ENCODE measurements around the gene FAT4.

Gene FAT4

GRCh38 chr4:125316791-125317524 is 2.2 kb downstream of the FAT4 start:
- DNase-seq (ENCODE audit: low spot score) = no peak

GRCh38 chr4:125317525-125317877 is 2.7 kb downstream of the FAT4 start:
- DNase-seq (ENCODE audit: low spot score) = no peak

GRCh38 chr4:125319311-125319710 is 4.6 kb downstream of the FAT4 start:
- no peak for DNase-seq (ENCODE audit: low spot score)

GRCh38 chr4:125321709-125322365 is 7.1 kb downstream of the FAT4 start:
- DNase-seq (ENCODE audit: low spot score) = no peak

GRCh38 chr4:125322366-125322730 is 7.6 kb downstream of the FAT4 start:
- DNase-seq (ENCODE audit: low spot score) = no peak

DNA sequence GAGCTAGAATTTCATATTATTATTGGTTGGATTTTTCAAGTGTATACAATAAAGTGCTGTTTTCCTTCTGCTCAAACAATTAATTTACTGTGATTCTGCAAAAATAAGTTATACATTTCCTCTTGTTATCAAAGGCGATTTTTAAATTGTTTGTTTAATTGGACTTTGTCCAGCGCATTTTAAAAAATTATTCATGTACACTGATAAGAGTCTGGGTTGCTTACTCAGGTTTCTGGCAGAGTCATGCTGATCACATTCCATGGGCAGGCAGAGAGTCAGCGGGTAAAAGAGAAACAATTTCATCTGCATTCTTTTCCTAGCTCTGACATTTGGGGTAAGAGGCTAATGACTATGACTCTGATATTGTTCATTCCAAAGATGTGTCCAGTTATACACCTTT is 8.9 kb downstream of the FAT4 start:
- DNase-seq (ENCODE audit: low spot score) = no peak

DNA sequence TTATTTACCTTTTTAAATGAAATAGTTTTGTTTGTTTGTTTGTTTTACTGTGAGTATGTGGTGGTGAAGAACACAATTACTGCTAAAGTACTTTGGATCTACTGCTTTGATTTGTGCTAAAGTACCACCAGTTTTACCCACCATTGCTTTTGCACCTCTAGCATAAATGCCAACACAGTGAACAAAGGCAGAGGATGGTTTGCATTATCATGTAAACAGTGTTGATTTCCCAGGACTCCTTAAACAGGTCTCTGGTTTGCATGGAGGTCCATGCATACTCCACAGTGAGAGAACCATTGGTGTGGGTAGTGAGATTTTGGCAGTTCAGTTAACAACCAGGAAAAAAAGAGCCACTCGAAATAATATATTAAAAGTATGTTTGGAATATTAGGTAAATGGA is 11.0 kb downstream of the FAT4 start:
- no peak for DNase-seq (ENCODE audit: low spot score)

DNA sequence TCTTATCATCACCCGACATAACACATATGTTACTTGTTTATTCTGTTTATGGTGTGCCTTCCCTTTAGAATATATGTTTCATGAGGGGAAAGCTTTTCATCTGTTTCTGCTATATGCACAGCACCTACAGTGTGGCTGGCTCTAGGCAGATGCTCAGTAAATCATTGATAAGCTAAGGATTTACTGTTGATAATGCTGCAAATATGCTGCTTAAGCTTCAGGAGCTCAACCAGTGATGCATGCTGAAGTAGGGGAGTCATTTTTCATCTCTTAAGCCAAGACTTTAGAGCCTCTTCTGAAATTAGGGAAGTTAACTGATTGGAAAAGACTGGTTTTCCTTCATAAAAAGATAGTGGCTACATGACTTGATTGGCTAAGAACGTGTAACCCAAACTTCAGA is 16.4 kb downstream of the FAT4 start:
- no peak for DNase-seq (ENCODE audit: low spot score)

DNA sequence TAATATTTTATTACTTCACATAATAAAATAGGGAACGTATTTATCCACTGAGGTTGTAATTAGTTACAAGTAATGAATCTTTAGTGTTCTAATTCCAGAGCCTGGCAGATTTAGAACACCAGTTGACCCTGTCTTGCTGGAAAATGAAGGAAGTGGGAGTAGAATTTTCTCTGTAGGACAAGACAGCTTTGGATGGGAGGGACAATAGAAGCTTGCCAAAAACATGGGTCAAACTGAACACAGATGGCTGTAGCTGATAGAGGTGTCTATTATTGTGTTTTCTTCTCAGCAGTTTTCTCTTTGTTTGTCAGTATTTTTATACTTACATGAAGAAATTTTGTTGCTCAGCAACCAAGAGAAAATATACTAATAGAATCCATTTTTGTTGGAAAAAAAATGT is 20.2 kb downstream of the FAT4 start:
- DNase-seq (ENCODE audit: low spot score) = no peak

GRCh38 chr4:125338814-125339213 is 24.1 kb downstream of the FAT4 start:
- no peak for DNase-seq (ENCODE audit: low spot score)

DNA sequence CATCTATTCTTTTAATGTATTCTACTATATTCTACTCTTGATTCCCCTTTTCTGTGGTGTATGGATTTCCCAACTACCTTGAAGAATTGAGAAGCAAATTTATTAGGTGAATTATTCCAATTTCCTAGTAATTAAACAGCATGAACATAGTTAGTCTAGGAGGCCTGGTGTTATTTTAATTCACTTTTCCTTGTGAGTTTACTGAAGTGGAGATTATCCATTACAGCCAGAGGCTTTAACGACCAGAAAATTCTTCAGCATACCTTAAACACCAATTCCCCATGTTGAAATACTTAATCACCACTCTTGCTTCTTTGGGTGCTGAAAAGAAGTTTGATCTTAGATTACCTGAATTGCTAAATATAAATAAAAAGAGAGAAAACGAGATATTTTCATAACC is 29.4 kb downstream of the FAT4 start:
- DNase-seq (ENCODE audit: low spot score) = no peak

DNA sequence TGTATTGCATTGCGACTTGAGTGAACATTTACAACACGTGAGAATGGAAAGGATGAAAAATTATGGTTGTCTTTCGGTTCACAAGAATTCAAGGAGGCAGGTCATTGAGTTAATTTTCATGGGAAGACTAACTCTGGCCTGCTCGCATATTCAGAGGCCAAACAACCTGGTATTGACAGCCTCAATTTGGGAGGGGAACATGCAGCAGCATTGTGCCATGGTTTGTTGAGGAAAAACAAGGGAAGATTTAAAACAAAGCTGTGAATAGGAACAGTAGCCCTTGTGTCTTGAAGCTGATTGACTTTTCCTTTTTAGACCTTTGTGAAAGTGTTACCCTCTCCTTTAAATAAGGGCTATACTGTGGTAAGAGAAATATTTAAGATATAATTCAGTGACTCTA is 31.9 kb downstream of the FAT4 start:
- no peak for DNase-seq (ENCODE audit: low spot score)

DNA sequence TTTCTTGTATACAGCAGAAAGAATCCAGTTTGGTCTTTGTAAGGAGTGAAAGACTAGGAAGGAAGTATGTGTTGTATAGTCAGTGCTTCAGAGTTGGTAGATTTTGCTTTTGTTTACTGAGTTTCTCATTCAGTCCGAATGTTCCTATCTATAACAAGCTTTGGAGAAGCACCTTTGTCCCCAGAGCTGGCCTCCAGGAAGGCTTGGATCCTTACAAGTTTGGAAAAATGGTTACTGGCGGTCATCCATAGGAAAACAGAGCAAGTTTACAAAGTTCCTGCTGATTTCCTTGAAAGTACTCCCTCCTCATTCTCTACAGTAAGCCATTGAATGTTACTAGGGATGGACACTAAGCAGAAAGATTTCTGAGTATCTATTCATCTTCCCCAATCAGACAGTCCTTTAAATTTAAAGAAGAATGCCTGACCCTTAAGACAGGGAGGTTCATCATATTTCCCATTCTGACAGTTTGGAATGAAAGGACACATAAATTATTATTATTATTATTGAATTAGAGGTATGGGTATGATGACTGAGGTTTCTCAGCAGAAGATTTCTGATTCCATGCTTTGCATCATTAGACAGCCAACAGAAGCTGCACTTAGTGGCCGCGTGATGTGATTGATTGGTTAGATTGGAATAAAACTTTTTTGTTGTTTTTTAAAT is 35.8 kb downstream of the FAT4 start:
- no peak for DNase-seq (ENCODE audit: low spot score)

DNA sequence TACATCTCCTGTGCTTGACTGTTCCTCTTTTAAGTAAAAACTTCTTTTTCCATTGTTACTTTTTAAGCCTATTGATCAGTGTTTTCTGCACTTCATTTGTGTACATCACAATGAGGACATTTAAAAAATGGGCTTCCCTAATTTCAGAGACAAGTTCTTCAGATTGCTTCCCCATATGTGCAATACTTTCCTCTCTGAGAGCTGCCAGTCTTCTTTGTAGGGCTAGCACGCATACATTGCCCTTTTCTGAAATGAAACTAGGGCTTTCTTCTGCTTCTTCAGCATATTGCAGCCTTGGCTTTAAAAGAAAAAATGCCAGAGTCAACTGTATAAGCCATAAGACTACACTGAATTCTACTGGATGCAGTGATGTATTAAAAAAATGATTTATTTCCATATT is 37.8 kb downstream of the FAT4 start:
- no peak for DNase-seq (ENCODE audit: low spot score)

- no peak for DNase-seq (ENCODE audit: low spot score)
These were observed 38.4 kb downstream of the FAT4 start for GRCh38 chr4:125353131-125353530.

DNA sequence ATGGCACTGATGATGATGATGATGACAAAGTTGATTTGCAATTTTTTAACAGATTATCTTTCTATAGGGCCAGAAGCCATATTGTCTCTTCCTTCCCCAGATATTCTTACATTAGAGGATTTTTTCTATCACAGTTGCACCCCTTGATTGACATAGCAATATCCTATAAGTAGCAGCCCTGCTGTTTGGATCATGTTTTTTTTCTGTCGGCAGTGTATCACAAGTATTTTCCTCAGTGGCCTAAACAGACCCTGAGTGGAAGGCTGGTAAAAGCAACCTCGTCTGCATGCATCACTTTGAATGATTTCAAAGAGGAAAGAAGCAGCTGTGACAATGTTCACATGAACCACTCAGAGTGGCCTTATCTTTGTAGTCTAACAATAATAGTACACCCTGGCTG is 41.0 kb downstream of the FAT4 start:
- no peak for DNase-seq (ENCODE audit: low spot score)

DNA sequence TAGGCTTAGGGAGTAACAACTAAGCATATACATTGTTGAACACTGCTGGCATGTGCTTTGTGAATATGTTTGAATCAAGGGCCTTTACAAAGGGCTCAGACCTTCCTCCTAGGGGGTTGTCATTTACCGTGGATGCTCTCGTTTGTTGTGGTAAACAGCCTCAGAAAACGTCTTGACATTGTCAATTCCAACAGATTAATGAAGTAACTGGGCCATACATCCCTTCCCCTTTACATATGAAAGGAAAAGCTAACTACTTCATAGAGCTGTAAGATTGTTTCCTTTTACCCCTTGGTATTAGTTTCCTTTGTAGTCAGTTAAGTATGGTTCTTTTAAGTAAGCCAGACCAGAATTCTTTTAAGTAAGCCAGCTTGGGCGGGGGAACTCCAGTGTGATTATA is 42.9 kb downstream of the FAT4 start:
- no peak for DNase-seq (ENCODE audit: low spot score)

- no peak for DNase-seq (ENCODE audit: low spot score)
These were observed 43.7 kb downstream of the FAT4 start for GRCh38 chr4:125358453-125358852.

GRCh38 chr4:125359363-125359762 is 44.6 kb downstream of the FAT4 start:
- DNase-seq (ENCODE audit: low spot score) = no peak

GRCh38 chr4:125359960-125360634 is 45.3 kb downstream of the FAT4 start:
- no peak for DNase-seq (ENCODE audit: low spot score)

GRCh38 chr4:125360727-125361126 is 46.0 kb downstream of the FAT4 start:
- no peak for DNase-seq (ENCODE audit: low spot score)
